Measurements from ENCODE around the gene TMED9. TPM values are rescaled to one million over a fixed set of nuclear protein-coding genes. Genes with fewer than 3 reads are reported as not detected.

The TMED9 gene
- total RNA-seq, 1 donor from 2014 or later = 113 TPM

DNA sequence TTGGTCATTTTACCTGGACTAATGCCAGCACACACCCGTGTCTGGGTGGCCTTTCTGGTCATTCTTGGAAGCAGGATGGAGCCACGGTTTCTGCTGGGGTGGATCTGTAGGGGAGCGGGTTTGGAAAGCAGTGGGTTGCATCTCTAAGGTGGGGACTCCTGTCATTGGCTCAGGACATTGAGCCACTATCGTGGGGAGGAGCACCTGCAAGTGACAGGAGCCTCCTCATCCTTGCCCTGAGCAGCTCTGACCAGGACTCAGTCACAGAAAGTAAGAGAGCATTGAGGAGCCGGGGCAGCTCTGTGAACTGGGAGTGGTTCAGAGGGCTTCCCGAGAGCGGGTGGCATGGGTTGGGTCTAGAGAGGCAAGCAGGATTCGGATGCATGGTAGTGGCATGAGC is 11.6 kb downstream of the TMED9 start:
- no peak for DNase-seq (ENCODE audit: low spot score in 2 of 2)
- Histone ChIP-seq H3K27ac (no peak overlapping the region), H3K4me3 (no peak overlapping the region), H3K27me3 (no peaks in the 10 kb centered on the region), H3K4me1 (peaks cover 8 to 12% of the 10 kb centered on the region in 2 donors), H3K9me3 (no peaks in the 10 kb centered on the region), H3K36me3 (peaks cover 5 to 8% of the 10 kb centered on the region in 2 donors)
- no peak for TF ChIP-seq CTCF (IDR thresholded peaks at IDR 0.05)
- intact Hi-C loops (cut with DNase I) = loop anchor here (5.0 kb wide), 1 partner anchor 301 kb away; the partner anchor contains the start of genes PRELID1 and RAB24

DNA sequence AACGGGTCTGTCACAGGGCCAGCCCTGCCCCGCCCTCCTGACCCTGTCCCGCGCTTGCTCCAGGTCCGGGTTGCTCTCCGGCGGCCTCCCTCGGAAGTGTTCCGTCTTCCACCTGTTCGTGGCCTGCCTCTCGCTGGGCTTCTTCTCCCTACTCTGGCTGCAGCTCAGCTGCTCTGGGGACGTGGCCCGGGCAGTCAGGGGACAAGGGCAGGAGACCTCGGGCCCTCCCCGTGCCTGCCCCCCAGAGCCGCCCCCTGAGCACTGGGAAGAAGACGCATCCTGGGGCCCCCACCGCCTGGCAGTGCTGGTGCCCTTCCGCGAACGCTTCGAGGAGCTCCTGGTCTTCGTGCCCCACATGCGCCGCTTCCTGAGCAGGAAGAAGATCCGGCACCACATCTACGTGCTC is 12.1 kb downstream of the TMED9 start:
- no peak for DNase-seq (ENCODE audit: low spot score in 2 of 2)
- H3K27ac ChIP-seq = no peak overlapping the region
- no peak for TF ChIP-seq CTCF (IDR thresholded peaks at IDR 0.05)
- H3K9me3 ChIP-seq = no peaks in the 10 kb centered on the region
- H3K36me3 ChIP-seq = peaks cover 9 to 11% of the 10 kb centered on the region in 2 donors
- no peaks in the 10 kb centered on the region for H3K27me3 ChIP-seq
- no peak overlapping the region for H3K4me3 ChIP-seq
- H3K4me1 ChIP-seq = peaks cover 8 to 12% of the 10 kb centered on the region in 2 donors
- intact Hi-C loops (cut with DNase I) = loop anchor here (5.0 kb wide), 1 partner anchor 302 kb away; the partner anchor contains the start of genes PRELID1 and RAB24

GRCh38 chr5:177604656-177605055 is 12.7 kb downstream of the TMED9 start:
- Histone ChIP-seq H3K9me3 (no peaks in the 10 kb centered on the region), H3K27me3 (no peaks in the 10 kb centered on the region)

DNA sequence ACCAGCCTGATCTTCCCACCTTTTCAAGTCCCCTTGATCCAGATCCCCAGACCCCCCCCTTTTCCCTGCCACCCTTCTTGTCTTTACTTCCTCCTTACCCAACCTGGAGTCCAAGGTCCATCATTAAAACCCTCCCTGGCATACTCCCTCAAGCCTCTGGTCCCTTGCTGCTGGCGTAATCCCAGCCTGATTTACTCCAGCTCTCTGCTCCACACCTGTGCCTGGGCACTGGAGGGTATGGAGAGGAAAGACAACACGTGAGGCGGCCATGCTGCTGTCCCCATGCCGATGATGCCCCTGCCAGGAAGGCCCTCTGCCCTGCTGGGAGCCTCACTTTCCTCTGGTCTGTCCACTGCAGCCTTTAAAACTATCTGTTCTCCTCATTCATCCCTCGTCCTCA is 13.1 kb downstream of the TMED9 start:
- Histone ChIP-seq H3K27me3 (no peaks in the 10 kb centered on the region), H3K9me3 (no peaks in the 10 kb centered on the region), H3K4me1 (peaks cover 8 to 10% of the 10 kb centered on the region in 2 donors), H3K27ac (no peak overlapping the region), H3K4me3 (no peak overlapping the region), H3K36me3 (peaks cover 9 to 11% of the 10 kb centered on the region in 2 donors)
- no peak for TF ChIP-seq CTCF (IDR thresholded peaks at IDR 0.05)
- no peak for DNase-seq (ENCODE audit: low spot score in 2 of 2)
- intact Hi-C loops (cut with DNase I) = no loop called here

More at GRCh38 chr5:177604656-177605055, 12.7 kb downstream of the TMED9 start:
- Histone ChIP-seq H3K4me3 (no peak overlapping the region), H3K27ac (no peak overlapping the region), H3K4me1 (peaks cover 8 to 10% of the 10 kb centered on the region in 2 donors), H3K36me3 (peaks cover 9 to 11% of the 10 kb centered on the region in 2 donors)
- intact Hi-C loops (cut with DNase I) = loop anchor here (5.0 kb wide), 1 partner anchor 302 kb away; the partner anchor contains the start of genes PRELID1 and RAB24
- TF ChIP-seq CTCF (IDR thresholded peaks at IDR 0.05) = no peak
- no peak for DNase-seq (ENCODE audit: low spot score in 2 of 2)

GRCh38 chr5:177605667-177606066 is 13.7 kb downstream of the TMED9 start:
- no peak for TF ChIP-seq CTCF (IDR thresholded peaks at IDR 0.05)
- H3K27ac ChIP-seq = no peak overlapping the region
- peaks cover 9 to 11% of the 10 kb centered on the region in 2 donors for H3K36me3 ChIP-seq
- H3K9me3 ChIP-seq = no peaks in the 10 kb centered on the region
- no peak overlapping the region for H3K4me3 ChIP-seq
- no peaks in the 10 kb centered on the region for H3K27me3 ChIP-seq
- no peak for DNase-seq (ENCODE audit: low spot score in 2 of 2)
- intact Hi-C loops (cut with DNase I) = no loop called here
- peaks cover 7 to 8% of the 10 kb centered on the region in 2 donors for H3K4me1 ChIP-seq
